Measurements from ENCODE around the gene PTGER2.

Gene PTGER2

DNA sequence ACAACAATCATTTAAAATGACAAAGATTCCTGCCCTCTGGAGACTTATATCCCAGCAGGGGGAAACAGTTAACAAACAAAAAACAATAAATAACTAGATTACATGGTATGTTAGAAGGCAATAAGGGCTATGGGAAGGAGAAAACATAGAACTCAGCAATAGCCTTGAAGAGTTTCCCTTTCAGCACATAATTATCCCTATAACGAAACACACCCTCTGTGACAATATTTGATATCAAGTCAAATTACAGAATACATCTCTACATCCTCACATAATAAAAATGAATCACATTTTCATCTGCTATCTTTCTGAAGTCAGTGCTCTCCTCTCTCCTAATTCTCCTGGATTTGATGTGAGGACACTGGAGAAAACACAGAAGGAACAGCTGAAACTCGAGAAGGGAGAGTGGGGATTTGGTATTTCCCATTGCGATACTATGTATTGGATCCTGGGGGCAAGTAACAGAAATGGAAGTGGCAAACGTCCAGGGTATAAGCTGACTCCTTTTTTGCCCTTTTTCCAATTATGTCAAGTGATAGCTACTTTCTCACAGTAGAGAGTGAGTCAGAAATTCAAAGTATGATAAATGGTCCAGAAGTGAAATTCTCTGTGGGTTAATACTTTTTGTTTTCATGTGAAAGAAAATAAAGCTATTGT is 9.7 kb upstream of the PTGER2 start:
- H3K4me3 ChIP-seq (ENCODE audit: low read depth, low read length), result no peak overlapping the region

DNA sequence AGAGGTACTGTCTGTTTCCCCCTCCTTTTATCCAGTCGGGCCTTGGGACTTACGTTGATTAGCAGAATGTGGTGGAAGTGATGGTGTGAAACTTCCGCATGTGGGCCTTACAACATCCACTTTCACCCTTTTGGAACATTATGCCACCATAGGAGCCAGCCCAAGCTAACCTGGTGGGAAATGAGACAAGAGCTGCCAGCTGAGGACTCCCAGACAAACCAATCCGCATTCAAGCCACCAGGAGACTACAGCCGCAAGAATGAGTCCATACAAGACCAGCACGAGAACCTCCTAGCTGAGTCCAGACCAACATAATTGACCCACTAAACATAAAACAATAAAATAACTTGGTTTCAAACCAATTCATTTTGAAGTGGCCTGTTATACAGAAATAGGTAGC is 9.1 kb upstream of the PTGER2 start:
- H3K4me3 ChIP-seq (ENCODE audit: low read depth, low read length), result no peak overlapping the region

DNA sequence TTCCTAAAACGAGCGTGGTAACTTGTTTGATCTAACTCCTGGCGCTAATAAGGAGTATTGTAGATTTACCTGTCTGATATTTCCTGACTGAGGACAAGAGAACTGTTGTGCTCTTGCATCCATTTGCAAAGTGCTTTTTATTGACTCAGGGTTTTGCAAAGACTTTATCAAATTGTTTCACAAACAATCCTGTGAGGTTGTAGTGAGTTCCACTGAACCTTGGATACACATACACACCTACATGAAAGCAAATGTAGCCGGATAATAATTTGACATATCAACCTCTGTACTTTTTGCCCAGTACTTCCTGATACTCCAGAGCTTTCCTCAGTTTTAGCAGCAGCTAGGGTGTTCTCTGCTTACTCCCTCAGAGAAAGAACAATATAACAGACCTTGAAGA is 6.7 kb upstream of the PTGER2 start:
- no peak overlapping the region for H3K4me3 ChIP-seq (ENCODE audit: low read depth, low read length)

DNA sequence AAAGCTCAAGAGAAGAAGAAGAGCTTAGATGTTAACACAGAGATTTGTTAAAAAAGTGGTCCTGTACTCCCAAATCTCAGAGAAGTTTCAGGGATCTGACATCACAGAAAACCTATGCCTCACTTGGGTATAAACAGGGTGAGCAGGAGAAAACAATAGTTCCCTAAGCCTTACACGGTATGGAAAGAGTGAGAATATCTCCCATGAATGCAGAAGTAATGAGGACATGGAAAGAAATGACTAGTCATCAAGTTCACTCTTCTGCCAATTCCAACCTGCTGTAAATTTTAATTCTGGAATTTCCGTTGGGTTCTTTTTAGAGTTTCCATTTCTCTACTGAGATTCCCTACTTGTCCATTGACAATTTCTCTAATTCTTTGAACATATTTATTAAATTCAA is 6.2 kb upstream of the PTGER2 start:
- no peak overlapping the region for H3K4me3 ChIP-seq (ENCODE audit: low read depth, low read length)

DNA sequence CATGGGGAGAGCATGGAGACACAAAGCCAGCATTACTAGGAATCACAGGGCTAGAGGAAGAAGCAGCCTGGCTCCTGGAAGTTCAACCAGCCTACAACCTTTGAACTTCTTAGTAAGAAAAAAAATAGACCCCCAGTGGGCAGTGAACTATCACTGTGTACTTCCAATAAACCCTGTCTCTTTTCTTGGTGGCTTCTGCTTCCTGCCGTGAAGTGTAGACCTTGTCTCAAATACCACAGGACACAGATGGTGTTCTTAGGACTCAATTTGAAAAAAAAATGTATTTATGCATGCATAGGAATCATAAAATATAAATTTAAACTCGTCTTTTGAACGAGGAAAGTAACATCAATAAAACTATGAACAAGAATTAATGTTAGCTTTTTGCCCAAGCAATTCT is 3.6 kb upstream of the PTGER2 start:
- no peak overlapping the region for H3K4me3 ChIP-seq (ENCODE audit: low read depth, low read length)

DNA sequence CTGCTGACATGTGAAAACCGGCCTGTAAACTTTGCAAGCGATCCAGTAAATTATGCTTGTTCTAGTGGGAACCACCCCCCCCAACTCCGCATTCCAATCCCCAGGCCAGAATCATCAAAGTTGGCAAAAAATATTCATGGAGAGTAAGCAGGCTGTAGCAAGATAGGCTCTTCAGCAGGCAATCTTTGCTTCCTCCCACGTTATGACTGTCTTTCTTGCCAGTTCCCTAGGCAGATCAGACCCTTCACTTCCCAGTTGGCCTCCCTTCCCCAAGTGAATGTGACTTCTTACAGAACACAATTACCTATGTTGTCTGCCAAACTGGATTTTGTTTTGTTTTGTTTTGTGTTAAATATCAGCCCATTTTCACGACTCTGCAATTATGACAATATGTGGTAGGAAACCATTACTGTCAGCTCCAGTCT is 1.2 kb upstream of the PTGER2 start:
- H3K4me3 ChIP-seq (ENCODE audit: low read depth, low read length), result no peak overlapping the region

DNA sequence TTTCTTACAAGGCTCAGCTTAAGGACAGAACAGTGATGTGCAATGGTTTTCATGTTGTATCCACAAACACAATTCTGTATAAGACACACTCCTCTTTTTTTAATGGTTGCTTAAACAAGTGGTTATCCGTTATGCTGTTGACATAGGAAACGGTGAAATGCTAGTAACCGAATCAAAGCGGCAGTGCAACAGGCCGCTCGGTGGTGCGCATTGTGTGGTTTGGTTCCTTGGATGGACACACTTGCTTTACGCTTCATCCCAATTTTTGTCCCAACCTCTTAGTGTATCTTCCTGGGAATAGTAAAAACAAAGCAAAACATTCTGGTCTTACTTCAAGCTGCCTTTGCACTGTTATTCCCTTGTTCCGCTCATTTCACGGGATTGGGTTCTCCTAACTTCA is 650 bp upstream of the PTGER2 start:
- peak overlapping the region; percentile 54 for H3K4me3 ChIP-seq (ENCODE audit: low read depth, low read length)

DNA sequence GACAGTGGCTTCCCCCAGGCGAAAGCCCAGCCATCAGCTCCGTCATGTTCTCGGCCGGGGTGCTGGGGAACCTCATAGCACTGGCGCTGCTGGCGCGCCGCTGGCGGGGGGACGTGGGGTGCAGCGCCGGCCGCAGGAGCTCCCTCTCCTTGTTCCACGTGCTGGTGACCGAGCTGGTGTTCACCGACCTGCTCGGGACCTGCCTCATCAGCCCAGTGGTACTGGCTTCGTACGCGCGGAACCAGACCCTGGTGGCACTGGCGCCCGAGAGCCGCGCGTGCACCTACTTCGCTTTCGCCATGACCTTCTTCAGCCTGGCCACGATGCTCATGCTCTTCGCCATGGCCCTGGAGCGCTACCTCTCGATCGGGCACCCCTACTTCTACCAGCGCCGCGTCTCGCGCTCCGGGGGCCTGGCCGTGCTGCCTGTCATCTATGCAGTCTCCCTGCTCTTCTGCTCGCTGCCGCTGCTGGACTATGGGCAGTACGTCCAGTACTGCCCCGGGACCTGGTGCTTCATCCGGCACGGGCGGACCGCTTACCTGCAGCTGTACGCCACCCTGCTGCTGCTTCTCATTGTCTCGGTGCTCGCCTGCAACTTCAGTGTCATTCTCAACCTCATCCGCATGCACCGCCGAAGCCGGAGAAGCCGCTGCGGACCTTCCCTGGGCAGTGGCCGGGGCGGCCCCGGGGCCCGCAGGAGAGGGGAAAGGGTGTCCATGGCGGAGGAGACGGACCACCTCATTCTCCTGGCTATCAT is 663 bp downstream of the PTGER2 start:
- peak overlapping the region; percentile 54 for H3K4me3 ChIP-seq (ENCODE audit: low read depth, low read length)

DNA sequence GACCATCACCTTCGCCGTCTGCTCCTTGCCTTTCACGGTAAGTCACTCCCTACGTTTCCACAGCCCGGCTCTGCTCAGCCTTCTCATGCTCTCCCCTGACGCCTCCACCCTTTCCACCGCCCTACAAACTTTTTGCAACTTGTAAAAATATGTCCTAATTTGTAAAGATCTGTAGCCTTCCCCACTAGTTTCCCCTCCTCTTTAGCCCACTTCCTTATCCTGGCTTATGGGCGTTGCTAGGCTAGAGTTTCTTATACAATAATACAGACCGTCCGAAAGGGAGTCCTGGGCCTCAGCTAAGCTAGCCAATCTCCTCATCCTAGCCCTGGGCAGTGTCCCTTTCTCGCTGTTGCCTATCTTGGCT is 1.2 kb downstream of the PTGER2 start:
- peak overlapping the region; percentile 54 for H3K4me3 ChIP-seq (ENCODE audit: low read depth, low read length)

DNA sequence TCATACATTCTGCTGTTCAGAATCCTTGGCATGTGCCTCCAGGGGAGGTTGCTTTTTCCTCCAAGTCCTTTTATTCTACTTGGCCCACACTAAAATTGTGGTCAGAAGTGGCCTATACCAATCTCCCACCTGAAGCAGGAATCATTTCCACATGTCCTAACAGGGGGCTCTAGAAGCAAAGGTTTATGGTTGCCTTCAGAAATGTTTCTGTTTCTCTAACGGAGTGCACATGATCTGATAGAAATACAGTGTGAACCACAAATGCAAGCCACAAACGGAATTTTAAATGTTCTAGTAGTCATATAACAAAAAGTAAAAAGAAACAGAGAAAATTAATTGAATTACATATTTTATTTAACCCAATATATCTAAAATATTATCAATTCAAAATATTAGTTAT is 4.0 kb downstream of the PTGER2 start:
- H3K4me3 ChIP-seq (ENCODE audit: low read depth, low read length), result no peak overlapping the region

DNA sequence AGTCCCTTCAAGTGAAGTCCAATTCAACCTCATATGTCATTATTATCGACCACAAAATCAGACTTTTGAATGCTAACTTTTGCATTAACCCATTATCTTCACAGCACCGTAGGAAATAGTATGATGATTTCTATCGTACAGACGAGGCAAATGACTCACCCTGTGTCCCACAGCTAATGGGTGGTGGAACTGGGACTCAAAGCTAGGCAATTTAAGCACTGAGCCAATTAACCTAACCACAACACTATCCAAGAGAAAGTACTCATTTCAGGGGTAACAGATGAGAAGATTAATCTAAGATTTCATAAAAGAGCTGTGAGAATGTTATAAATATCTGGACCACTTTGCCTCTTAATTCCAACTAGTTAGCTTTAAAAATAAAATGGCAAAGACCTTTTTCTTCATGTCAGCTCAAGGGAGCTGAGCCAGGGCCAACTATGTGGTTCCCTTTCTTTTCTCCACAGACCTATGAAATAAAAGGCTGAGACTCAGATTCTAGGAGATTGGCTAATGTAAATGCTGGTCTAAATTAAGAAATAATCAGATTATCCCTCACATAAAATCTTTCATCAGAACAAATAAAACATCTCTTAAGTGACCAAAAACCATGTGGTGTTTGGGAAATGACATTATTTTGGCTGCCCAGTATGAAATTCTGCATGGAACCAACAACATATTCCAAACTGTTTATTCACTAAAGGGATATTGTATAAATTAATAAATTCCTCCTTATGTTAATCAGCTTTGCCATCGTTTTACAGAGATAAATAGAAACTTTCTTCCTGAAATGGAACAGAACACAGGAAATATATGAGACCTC is 4.9 kb downstream of the PTGER2 start:
- H3K4me3 ChIP-seq (ENCODE audit: low read depth, low read length), result no peak overlapping the region

DNA sequence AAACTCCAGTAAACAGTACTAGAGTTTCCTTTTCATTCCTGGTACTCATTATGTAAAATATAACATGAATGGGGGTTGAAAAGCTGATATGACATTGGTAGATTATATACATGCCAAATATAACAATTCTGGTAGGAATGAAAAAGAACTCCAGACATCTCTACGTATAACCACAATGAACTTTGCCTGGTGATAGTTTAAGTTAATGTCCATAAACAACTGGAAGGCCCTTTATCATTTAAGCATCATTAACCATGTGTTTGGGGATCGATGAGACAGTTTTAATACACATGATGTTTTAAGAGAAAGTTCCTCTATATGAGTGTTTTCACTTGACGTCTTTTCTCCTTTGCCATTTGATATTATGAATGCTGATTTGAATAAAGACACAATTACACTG is 5.8 kb downstream of the PTGER2 start:
- H3K4me3 ChIP-seq (ENCODE audit: low read depth, low read length), result no peak overlapping the region

DNA sequence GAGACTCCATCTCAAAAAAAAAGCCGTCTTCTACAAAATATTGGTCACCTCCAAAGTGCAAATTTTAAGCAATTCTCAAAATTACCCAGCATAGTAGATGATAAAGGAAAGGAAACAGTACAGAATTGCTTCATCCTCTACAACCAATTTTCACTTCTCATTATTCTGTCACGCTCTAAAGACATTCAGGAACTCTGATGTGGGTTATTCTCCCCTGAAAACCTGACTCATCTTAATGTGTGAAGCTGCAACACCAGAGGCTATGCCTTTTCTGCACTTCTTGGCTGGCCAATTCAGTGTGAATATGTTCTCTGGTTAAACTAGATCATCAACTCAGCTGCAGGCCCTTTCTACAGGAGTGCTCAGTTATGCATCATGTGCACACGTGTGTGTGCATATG is 11.0 kb downstream of the PTGER2 start:
- H3K4me3 ChIP-seq (ENCODE audit: low read depth, low read length), result no peak overlapping the region

DNA sequence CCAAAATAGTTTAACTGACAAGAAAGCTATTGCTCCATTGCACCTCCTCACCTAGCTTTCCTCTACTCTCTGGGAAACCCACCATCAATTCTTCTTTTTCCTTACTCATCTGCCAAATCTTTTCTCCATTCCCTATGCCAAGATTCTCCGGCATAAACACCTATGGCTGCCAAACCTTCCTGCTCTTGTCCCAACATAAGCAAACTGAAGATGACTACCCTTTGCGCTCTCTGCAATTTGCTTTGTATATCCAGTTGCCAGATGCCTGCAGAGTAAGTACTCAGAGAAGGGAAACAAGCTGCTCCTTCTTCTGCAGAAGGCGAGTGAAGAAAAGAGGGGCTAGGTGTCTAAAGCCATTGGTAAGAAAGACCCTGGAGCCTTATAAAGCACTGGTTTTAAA is 11.5 kb downstream of the PTGER2 start:
- no peak overlapping the region for H3K4me3 ChIP-seq (ENCODE audit: low read depth, low read length)

DNA sequence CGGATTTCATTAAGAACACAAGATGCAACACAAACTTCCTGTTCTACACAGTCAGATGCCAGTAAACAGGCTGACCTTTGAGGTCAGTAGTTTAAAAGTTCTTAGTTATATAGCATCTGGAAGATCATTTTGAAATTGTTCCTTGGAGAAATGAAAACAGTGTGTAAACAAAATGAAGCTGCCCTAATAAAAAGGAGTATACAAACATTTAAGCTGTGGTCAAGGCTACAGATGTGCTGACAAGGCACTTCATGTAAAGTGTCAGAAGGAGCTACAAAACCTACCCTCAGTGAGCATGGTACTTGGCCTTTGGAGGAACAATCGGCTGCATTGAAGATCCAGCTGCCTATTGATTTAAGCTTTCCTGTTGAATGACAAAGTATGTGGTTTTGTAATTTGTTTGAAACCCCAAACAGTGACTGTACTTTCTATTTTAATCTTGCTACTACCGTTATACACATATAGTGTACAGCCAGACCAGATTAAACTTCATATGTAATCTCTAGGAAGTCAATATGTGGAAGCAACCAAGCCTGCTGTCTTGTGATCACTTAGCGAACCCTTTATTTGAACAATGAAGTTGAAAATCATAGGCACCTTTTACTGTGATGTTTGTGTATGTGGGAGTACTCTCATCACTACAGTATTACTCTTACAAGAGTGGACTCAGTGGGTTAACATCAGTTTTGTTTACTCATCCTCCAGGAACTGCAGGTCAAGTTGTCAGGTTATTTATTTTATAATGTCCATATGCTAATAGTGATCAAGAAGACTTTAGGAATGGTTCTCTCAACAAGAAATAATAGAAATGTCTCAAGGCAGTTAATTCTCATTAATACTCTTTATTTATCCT is 13.5 kb downstream of the PTGER2 start:
- H3K4me3 ChIP-seq (ENCODE audit: low read depth, low read length), result no peak overlapping the region

DNA sequence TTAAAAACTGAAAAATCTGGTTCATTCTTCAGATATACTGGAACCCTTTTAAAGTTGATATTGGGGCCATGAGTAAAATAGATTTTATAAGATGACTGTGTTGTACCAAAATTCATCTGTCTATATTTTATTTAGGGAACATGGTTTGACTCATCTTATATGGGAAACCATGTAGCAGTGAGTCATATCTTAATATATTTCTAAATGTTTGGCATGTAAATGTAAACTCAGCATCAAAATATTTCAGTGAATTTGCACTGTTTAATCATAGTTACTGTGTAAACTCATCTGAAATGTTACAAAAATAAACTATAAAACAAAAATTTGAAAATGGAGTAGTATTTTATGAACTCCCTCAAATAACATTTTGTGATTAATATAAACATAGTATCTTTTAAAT is 14.2 kb downstream of the PTGER2 start:
- no peak overlapping the region for H3K4me3 ChIP-seq (ENCODE audit: low read depth, low read length)

DNA sequence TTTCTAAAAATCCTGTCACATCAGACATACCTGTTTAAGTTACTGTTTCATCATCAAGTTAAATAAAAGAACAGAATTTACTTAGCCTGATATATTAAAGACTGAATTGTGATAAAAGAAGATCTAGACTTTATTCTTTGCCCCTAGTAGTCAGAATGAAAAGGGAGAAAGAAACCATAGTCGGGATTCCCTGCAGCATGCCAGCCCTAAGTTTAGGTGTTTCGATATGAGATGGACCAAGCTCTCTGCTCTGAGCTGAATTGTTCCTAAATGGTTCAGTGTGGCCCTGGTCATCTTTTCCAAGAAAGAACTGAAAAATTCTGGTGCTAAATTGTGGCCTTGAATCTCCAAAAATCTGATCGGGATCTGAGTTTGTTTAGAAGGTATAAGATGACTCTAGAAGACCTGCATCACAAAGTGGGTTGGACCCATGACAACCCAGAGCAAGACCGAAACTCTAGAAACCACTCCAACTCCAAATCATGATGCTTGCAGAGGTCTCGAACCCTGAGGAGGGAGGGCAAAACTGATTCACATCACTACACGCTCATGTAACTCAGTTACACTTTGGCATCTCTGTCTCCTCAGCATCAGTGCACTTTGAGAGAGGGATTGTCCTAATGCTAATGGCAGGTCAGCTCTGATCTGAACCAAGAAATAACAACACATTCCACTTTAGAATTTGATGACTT is 15.7 kb downstream of the PTGER2 start:
- H3K4me3 ChIP-seq (ENCODE audit: low read depth, low read length), result no peak overlapping the region

DNA sequence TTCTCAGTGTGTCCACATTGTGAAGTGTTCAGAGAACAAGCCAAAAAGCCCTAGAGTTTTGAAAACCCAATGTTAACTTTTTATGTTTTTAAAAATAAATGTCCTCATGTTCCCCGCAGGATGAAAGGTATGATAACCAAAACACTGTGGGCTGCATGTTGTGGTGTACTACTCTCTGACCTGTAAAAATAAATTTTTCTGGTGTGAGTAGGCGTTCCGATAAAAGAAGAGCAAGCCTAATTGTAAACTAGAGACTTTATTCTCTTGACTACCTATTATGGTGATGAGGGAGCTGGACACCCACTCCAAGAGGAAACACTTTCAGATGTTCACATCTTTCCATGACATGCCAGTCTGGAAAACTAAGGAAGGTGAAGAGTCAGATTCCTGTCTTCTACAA is 18.2 kb downstream of the PTGER2 start:
- no peak overlapping the region for H3K4me3 ChIP-seq (ENCODE audit: low read depth, low read length)

DNA sequence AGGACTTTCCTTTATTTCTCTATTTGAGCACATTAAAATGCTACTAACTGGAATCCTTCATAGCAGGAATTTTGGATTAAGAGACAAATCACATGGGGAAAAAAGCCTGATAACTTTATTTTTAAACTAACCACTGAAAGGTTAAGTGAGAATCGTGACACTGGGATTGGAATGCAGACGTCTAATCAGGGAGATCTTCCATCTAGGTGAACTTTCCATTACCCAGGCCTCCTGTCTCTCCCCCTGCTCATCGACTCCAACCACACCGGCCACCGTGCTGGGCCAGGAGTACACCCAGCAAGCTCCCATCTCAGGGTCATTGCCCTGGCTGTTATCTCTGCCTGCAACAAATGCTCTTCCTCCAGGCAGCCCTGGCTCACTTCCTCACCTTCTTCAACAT is 19.0 kb downstream of the PTGER2 start:
- no peak overlapping the region for H3K4me3 ChIP-seq (ENCODE audit: low read depth, low read length)

DNA sequence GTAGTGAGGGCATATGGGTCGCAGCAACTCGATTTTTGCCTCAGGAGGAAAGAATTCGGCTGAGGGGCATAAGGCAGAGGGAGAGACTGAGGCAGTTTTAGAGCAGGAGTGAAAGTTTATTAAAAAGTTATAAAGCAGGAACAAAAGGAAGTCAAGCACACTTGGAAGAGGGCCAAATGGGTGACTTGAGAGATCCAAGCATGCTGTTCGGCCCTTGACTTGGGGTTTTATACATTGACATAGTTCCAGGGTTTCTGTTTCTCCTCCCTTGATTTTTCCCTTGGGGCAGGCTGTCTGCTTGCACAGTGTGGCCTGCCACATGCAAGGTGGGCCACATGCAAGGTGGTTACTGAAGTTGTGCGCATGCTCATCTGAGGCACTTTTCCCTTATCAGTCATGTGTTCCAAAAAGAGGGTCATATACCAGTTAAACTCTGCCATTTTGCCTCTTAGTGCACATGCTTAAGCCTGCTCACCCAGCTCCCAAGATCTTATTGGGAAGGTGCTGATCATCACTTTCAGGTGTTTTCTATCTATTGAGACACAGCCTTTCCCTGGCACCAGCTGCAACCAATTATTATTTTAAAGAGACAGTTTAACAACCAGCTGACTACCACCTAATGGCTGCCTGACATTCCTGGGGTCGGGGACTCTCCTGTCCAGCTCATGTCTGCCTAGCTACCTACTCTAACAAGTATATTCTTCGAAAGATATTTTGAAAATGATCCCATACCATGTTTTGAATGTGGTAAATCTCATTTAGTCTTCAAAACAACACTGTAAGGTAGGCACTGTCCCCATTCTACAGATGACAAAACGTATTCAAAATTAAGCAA is 19.9 kb downstream of the PTGER2 start:
- no peak overlapping the region for H3K4me3 ChIP-seq (ENCODE audit: low read depth, low read length)
